ENCODE data around the gene NKD2. TPM values are rescaled to one million over a fixed set of nuclear protein-coding genes. Genes with fewer than 3 reads are reported as not detected.

Gene NKD2
- total RNA-seq, 1 experiment from 2014 or later: 20.4 TPM

GRCh38 chr5:989961-990530 is 18.6 kb upstream of the NKD2 start:
- H3K27ac ChIP-seq (ENCODE audit: low read depth, low read length): no peak overlapping the region
- ATAC-seq (no peak), DNase-seq (ENCODE audit: low read depth, low spot score) (no peak)
- no TSS peak for BruUV-seq (replicated peaks)
- H3K9me2 ChIP-seq (ENCODE audit: insufficient read depth): no peaks in the 10 kb centered on the region
- no peak overlapping the region for H2AFZ ChIP-seq (ENCODE audit: low read depth, low read length, poor library complexity, severe bottlenecking)
- intact Hi-C loops (cut with micrococcal nuclease): no loop called here
- H3K9ac ChIP-seq (ENCODE audit: low read length): no peak overlapping the region
- H3K4me1 ChIP-seq (ENCODE audit: control insufficient read depth in 1 of 2, insufficient read depth in 2 of 2, low read length in 2 of 2): no peaks in the 10 kb centered on the region
- ChIA-PET CTCF (interaction anchor here (1.1 kb wide), 1 partner anchor 12 kb away, joined by 3 read pairs; no protein-coding TSS in a partner anchor), RAD21 (ENCODE audit: low non-redundant PET in 1 of 2, low total read pairs in 2 of 2, uncharacterized antibody in 2 of 2, unreplicated experiment in 2 of 2) (no interaction called here), POLR2A (no interaction called here)
- H3K4me3 ChIP-seq (replicated peaks in 1 of 2; ENCODE audit: low read depth in 1 of 2, low read length in 2 of 2): no peak overlapping the region
- TF ChIP-seq JUND (IDR thresholded peaks at IDR 0.05) (no peak), ELF1 (IDR thresholded peaks at IDR 0.05; ENCODE audit: borderline replicate concordance, low read depth) (no peak), YY1 (IDR thresholded peaks at IDR 0.05; ENCODE audit: extremely low read depth, insufficient replicate concordance, low read depth, low read length) (no peak), RAD21 (IDR thresholded peaks at IDR 0.05; ENCODE audit: low read depth) (peak; percentile 61), EZH2phosphoT487 (IDR thresholded peaks at IDR 0.05; ENCODE audit: borderline replicate concordance) (no peak), CEBPB (IDR thresholded peaks at IDR 0.05; ENCODE audit: low read depth) (no peak), POLR2AphosphoS5 (IDR thresholded peaks at IDR 0.05; ENCODE audit: low read depth, low read length) (no peak), EZH2 (IDR thresholded peaks at IDR 0.05) (no peak), FOSL1 (IDR thresholded peaks at IDR 0.05; ENCODE audit: low read depth) (no peak)
- TF ChIP-seq, protein P1, sequence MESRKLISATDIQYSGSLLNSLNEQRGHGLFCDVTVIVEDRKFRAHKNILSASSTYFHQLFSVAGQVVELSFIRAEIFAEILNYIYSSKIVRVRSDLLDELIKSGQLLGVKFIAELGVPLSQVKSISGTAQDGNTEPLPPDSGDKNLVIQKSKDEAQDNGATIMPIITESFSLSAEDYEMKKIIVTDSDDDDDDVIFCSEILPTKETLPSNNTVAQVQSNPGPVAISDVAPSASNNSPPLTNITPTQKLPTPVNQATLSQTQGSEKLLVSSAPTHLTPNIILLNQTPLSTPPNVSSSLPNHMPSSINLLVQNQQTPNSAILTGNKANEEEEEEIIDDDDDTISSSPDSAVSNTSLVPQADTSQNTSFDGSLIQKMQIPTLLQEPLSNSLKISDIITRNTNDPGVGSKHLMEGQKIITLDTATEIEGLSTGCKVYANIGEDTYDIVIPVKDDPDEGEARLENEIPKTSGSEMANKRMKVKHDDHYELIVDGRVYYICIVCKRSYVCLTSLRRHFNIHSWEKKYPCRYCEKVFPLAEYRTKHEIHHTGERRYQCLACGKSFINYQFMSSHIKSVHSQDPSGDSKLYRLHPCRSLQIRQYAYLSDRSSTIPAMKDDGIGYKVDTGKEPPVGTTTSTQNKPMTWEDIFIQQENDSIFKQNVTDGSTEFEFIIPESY (IDR thresholded peaks at IDR 0.05; ENCODE audit: extremely low read depth, insufficient replicate concordance, low read length): no peak
- TF ChIP-seq, protein P2, sequence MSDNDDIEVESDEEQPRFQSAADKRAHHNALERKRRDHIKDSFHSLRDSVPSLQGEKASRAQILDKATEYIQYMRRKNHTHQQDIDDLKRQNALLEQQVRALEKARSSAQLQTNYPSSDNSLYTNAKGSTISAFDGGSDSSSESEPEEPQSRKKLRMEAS (IDR thresholded peaks at IDR 0.05): 0 out of 2 replicates have a peak, but pooled peaks have one; percentile 18
- TF ChIP-seq, protein P3, sequence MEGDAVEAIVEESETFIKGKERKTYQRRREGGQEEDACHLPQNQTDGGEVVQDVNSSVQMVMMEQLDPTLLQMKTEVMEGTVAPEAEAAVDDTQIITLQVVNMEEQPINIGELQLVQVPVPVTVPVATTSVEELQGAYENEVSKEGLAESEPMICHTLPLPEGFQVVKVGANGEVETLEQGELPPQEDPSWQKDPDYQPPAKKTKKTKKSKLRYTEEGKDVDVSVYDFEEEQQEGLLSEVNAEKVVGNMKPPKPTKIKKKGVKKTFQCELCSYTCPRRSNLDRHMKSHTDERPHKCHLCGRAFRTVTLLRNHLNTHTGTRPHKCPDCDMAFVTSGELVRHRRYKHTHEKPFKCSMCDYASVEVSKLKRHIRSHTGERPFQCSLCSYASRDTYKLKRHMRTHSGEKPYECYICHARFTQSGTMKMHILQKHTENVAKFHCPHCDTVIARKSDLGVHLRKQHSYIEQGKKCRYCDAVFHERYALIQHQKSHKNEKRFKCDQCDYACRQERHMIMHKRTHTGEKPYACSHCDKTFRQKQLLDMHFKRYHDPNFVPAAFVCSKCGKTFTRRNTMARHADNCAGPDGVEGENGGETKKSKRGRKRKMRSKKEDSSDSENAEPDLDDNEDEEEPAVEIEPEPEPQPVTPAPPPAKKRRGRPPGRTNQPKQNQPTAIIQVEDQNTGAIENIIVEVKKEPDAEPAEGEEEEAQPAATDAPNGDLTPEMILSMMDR (IDR thresholded peaks at IDR 0.05 in 2 of 3, conservative IDR thresholded peaks at IDR 0.05 in 1 of 3; ENCODE audit: borderline replicate concordance in 1 of 3, insufficient read depth in 1 of 3, low read depth in 2 of 3, low read length in 2 of 3): peak in 2 of 3 experiments; percentile 20 to 30; a peak in 2 of 6 replicates
- TF ChIP-seq, protein P4, sequence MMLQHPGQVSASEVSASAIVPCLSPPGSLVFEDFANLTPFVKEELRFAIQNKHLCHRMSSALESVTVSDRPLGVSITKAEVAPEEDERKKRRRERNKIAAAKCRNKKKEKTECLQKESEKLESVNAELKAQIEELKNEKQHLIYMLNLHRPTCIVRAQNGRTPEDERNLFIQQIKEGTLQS (IDR thresholded peaks at IDR 0.05): no peak
- no peaks in the 10 kb centered on the region for H4K20me1 ChIP-seq (ENCODE audit: insufficient read depth)
- H3K4me2 ChIP-seq (ENCODE audit: low read length): no peak overlapping the region
- H3K79me2 ChIP-seq (ENCODE audit: insufficient read depth, low read length): no peaks in the 10 kb centered on the region
- H3K9me3 ChIP-seq (ENCODE audit: control insufficient read depth in 1 of 2, insufficient read depth in 1 of 2, low read depth in 1 of 2, low read length in 2 of 2): peaks cover 4 to 6% of the 10 kb centered on the region in 2 experiments; a peak in 2 of 4 replicates
- H3K36me3 ChIP-seq (ENCODE audit: control insufficient read depth in 1 of 2, insufficient read depth in 2 of 2, low read length in 2 of 2): no peaks in the 10 kb centered on the region
- H3K27me3 ChIP-seq (ENCODE audit: insufficient read depth, low read length): no peaks in the 10 kb centered on the region; the same call in 1 of the 2 replicates

Data from HCT116 (cell line).